CD4-positive, alpha-beta T cell (primary cell): ENCODE results near the gene PGC. TPM values are rescaled to one million over a fixed set of nuclear protein-coding genes. Genes with fewer than 3 reads are reported as not detected.
A peak's percentile ranks its signal among the peaks of the same experiment; 100 is the strongest.

Experiments
- ATAC-seq: fragments of 200-7000 bp; cut with Tn5 transposase; one replicate; pipeline ENCODE4 v1.10.0; 2022; ENCODE audit warnings: mild to moderate bottlenecking; ENCODE audit not compliant: poor library complexity
- CTCF ChIA-PET: fragments of 350-600 bp; sonication (Branson Sonifier 250); formaldehyde crosslinking; loops from one replicate; lab custom pipeline; 2021; ENCODE audit warnings: antibody characterized with exemption, inconsistent platforms; lab: Charles Lee
- POLR2A ChIA-PET: fragments of 350-600 bp; sonication (Branson Sonifier 250); formaldehyde crosslinking; loops from one replicate; lab custom pipeline; 2021; ENCODE audit warnings: antibody characterized with exemption, inconsistent platforms; lab: Charles Lee
- DNase-seq, 14 experiments: peaks; one replicate each; pipeline ENCODE4 v3.0.0-alpha.2; 2013 to 2020; ENCODE audit warnings: mixed read lengths in 2 of 14
- H3K27ac ChIP-seq, 2 donors: one replicate each; pipeline versions ENCODE4 v1.5.1 to v1.7.0; 2013; ENCODE audit warnings: low read length in 2 of 2, low read depth in 1 of 2, mild to moderate bottlenecking in 1 of 2
- H3K27me3 ChIP-seq, 2 experiments: 1 replicate in 1 of 2; 2 replicates in 1 of 2; pipeline versions ENCODE4 v1.6.1 to v1.7.0; 2013; ENCODE audit warnings: low read length in 2 of 2, control low read depth in 1 of 2, mild to moderate bottlenecking in 1 of 2, moderate library complexity in 1 of 2; ENCODE audit not compliant: insufficient read depth in 2 of 2, control insufficient read depth in 1 of 2
- H3K36me3 ChIP-seq: one replicate; pipeline ENCODE4 v1.6.1; 2013; ENCODE audit warnings: low read length, control low read depth; ENCODE audit not compliant: insufficient read depth
- H3K4me1 ChIP-seq: one replicate; pipeline ENCODE4 v1.6.1; 2013; ENCODE audit warnings: low read length, control low read depth; ENCODE audit not compliant: insufficient read depth
- H3K4me3 ChIP-seq: one replicate; pipeline ENCODE4 v1.5.1; 2013; ENCODE audit warnings: mild to moderate bottlenecking, low read length, moderate library complexity
- H3K9me3 ChIP-seq, 2 experiments: 1 replicate in 1 of 2; 2 replicates in 1 of 2; pipeline versions ENCODE4 v1.6.1 to v1.7.0; 2013; ENCODE audit warnings: low read length in 2 of 2, mild to moderate bottlenecking in 2 of 2, control low read depth in 1 of 2, moderate library complexity in 1 of 2; ENCODE audit not compliant: control insufficient read depth in 1 of 2, insufficient read depth in 1 of 2
- H3K27ac Mint-ChIP-seq: one replicate; pipeline ENCODE4 v1.8.0; 2020; ENCODE audit warnings: mixed read lengths
- H3K27me3 Mint-ChIP-seq: one replicate; pipeline ENCODE4 v1.8.0; 2021; ENCODE audit warnings: mixed read lengths
- H3K36me3 Mint-ChIP-seq: one replicate; pipeline ENCODE4 v1.8.0; 2021; ENCODE audit warnings: low read depth, mixed read lengths
- H3K4me1 Mint-ChIP-seq: one replicate; pipeline ENCODE4 v1.8.0; 2021; ENCODE audit warnings: low read depth, mixed read lengths
- H3K4me3 Mint-ChIP-seq: one replicate; pipeline ENCODE4 v1.8.0; 2020; ENCODE audit warnings: mild to moderate bottlenecking, mixed read lengths
- H3K9me3 Mint-ChIP-seq: one replicate; pipeline ENCODE4 v1.8.0; 2020; ENCODE audit warnings: mixed read lengths
- intact Hi-C, 2 experiments: fragments of 100-400 bp; cut with DNase I in 1 of 2; cut with micrococcal nuclease in 1 of 2; formaldehyde crosslinking; loops; one replicate each; pipeline versions ENCODE4 v1.15.1 to v1.9.0; 2023 to 2025; cut with DNase I, micrococcal nuclease
- total RNA-seq, 174 experiments: library from RNA in 2 of 174; stranded (reverse) in 2 of 174; gene quantifications; one replicate each; pipeline ENCODE4 v1.2.3 and lab custom pipeline; 2021 to 2026
- TF ChIP-seq, protein P1 (sequence below): fragments of 200-600 bp; IDR thresholded peaks from one replicate; pipeline ENCODE4 v1.8.0; 2022; ENCODE audit warnings: antibody characterized with exemption, mild to moderate bottlenecking

Gene PGC
- total RNA-seq, 2 experiments from 2014 or later = not detected

DNA sequence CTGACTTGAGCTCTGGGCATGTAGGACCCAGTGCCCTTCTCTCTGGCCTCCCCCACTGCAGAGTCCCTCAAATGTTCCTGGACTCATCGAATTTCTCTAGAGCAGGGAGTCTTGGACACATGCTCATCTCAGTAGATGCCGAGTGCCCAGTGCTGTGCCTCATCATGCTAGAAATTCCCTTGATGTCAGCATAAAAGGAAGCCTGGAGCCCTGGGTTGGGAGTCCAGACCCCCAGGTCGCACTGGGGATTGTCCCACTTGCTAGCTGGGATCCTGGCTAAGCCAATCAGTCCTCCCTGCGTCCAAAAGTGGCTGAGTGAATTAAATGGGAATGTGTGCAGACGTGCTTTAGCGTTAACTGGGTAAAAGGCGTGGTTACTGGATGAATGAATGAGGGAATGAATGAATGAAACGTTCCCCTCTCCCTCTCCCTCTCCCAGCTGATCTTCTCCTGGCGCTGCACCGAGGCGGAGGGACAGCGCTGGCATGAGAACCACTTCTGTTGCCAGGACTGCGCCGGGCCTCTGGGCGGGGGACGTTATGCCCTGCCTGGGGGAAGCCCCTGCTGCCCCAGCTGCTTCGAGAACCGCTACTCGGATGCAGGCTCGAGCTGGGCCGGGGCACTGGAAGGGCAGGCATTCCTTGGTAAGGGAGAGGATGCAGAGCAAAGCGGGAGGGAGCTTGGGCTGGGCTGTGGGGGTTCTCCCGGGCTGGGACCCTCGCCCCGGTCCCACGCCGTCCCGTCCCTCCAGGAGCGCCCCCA lies 38.7 kb upstream of the PGC start:
- Histone ChIP-seq H3K4me1 (peaks cover 30% of the 10 kb centered on the region), H3K9me3 (peaks cover 0 to 1% of the 10 kb centered on the region in 2 experiments), H3K36me3 (peaks cover 21% of the 10 kb centered on the region), H3K27ac (no peak overlapping the region), H3K27me3 (peaks cover 5% of the 10 kb centered on the region in 2 experiments), H3K4me3 (peak overlapping the region; percentile 22)
- intact Hi-C loops = loop anchor here (2.0 to 10.0 kb wide), 7 partner anchors 51 to 1109 kb away; partner anchors contain the start of genes TFEB (in 2 of the 2), UBR2 (in 2 of the 2) and USP49 (in 1 of the 2)
- POLR2A ChIA-PET = interaction anchor here (1.2 to 3.0 kb wide), 15 partner anchors 52 to 1844 kb away, joined by 3 to 41 read pairs (median 9); partner anchors contain the start of genes BYSL, KLC4, MED20 and MRPL2
- peaks cover 5% of the 10 kb centered on the region for H3K27me3 Mint-ChIP-seq
- H3K4me3 Mint-ChIP-seq = peak overlapping the region; percentile 92
- H3K4me1 Mint-ChIP-seq = peaks cover 32% of the 10 kb centered on the region
- peaks cover 31% of the 10 kb centered on the region for H3K36me3 Mint-ChIP-seq
- DNase-seq (peak in 1 of 14 experiments; percentile 38), ATAC-seq (no peak)
- CTCF ChIA-PET = interaction anchor here (0.7 to 2.9 kb wide), 16 partner anchors 8 to 778 kb away, joined by 3 to 75 read pairs (median 12); partner anchors contain the start of genes BYSL, MED20, TAF8 and TFEB
- no peaks in the 10 kb centered on the region for H3K9me3 Mint-ChIP-seq
- TF ChIP-seq, protein P1, sequence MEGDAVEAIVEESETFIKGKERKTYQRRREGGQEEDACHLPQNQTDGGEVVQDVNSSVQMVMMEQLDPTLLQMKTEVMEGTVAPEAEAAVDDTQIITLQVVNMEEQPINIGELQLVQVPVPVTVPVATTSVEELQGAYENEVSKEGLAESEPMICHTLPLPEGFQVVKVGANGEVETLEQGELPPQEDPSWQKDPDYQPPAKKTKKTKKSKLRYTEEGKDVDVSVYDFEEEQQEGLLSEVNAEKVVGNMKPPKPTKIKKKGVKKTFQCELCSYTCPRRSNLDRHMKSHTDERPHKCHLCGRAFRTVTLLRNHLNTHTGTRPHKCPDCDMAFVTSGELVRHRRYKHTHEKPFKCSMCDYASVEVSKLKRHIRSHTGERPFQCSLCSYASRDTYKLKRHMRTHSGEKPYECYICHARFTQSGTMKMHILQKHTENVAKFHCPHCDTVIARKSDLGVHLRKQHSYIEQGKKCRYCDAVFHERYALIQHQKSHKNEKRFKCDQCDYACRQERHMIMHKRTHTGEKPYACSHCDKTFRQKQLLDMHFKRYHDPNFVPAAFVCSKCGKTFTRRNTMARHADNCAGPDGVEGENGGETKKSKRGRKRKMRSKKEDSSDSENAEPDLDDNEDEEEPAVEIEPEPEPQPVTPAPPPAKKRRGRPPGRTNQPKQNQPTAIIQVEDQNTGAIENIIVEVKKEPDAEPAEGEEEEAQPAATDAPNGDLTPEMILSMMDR = no peak
- no peak overlapping the region for H3K27ac Mint-ChIP-seq

DNA sequence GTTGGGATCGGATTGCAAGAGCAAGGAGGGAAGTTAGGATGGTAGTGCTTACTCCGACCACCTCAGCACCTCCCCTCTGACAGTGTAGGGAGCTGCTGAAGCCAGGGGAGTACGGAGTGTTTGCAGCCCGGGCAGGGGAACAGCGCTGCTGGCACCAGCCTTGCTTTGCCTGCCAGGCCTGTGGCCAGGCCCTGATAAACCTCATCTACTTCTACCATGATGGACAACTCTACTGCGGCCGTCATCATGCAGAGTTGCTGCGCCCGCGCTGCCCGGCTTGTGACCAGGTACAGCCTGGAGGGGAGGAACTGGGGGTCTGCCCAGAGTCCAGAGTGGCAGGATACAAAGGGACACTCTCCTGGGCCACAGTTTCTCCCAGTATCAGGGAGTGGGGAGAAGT lies 38.1 kb upstream of the PGC start:
- peak overlapping the region; percentile 92 for H3K4me3 Mint-ChIP-seq
- Histone ChIP-seq H3K27me3 (peaks cover 7 to 8% of the 10 kb centered on the region in 2 experiments), H3K9me3 (peaks cover 0 to 3% of the 10 kb centered on the region in 2 experiments), H3K4me3 (no peak overlapping the region), H3K4me1 (peaks cover 36% of the 10 kb centered on the region), H3K36me3 (peaks cover 15% of the 10 kb centered on the region), H3K27ac (no peak overlapping the region)
- DNase-seq (no peak), ATAC-seq (no peak)
- intact Hi-C loops = loop anchor here (2.0 to 10.0 kb wide), 5 partner anchors 110 to 1110 kb away; partner anchors contain the start of genes UBR2 (in 2 of the 2) and USP49 (in 1 of the 2)
- POLR2A ChIA-PET = interaction anchor here (3.0 kb wide), 1 partner anchor 260 kb away, joined by 34 read pairs; no protein-coding TSS in a partner anchor
- H3K27ac Mint-ChIP-seq = no peak overlapping the region
- H3K9me3 Mint-ChIP-seq = no peaks in the 10 kb centered on the region
- H3K27me3 Mint-ChIP-seq = peaks cover 6% of the 10 kb centered on the region
- TF ChIP-seq, protein P1 = no peak
- H3K4me1 Mint-ChIP-seq = peaks cover 32% of the 10 kb centered on the region
- peaks cover 25% of the 10 kb centered on the region for H3K36me3 Mint-ChIP-seq
- CTCF ChIA-PET = interaction anchor here (0.8 to 2.9 kb wide), 2 partner anchors 261 to 319 kb away, joined by 3 to 75 read pairs; no protein-coding TSS in a partner anchor

DNA sequence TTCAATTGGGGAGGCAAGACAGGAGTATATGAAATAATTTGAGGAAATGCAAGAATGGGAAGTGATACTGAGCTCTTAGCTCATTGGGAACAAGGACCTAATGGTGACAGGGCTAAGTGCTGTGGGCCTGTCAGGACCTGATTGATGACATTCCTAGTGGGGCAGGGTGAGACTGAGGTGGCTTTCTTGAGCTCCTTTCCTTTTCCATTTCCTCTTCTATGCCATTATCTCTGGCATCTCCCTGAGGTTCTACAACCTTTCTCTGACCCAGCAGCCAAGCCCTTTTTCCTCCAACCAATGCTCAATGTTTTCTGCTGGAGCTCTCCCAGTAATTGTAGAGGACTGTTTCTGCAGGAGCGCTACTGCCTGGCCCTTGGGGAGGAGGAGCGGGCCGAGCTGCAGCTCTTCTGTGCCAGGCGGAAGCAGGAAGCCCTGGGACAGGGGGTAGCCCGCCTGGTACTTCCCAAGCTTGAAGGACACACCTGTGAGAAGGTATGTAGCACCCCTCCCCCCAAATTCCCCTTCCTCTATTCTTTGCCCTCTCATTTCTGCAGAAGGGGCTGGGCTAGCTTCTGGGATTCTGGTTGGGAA lies 37.5 kb upstream of the PGC start:
- H3K4me3 Mint-ChIP-seq = peak overlapping the region; percentile 92

More for the DNA sequence above, 37.5 kb upstream of the PGC start:
- H3K9me3 ChIP-seq = peaks cover 0 to 3% of the 10 kb centered on the region in 2 experiments
- TF ChIP-seq, protein P1 = no peak
- Mint-ChIP-seq H3K36me3 (peaks cover 19% of the 10 kb centered on the region), H3K4me1 (peaks cover 32% of the 10 kb centered on the region), H3K27ac (no peak overlapping the region), H3K27me3 (peaks cover 11% of the 10 kb centered on the region), H3K9me3 (no peaks in the 10 kb centered on the region)
- POLR2A ChIA-PET = interaction anchor here (0.7 kb wide), 1 partner anchor 49 kb away, joined by 3 read pairs; the partner anchor contains the start of gene TFEB
- peaks cover 9% of the 10 kb centered on the region for H3K36me3 ChIP-seq
- peaks cover 7 to 8% of the 10 kb centered on the region in 2 experiments for H3K27me3 ChIP-seq
- no peak overlapping the region for H3K27ac ChIP-seq
- ATAC-seq (no peak), DNase-seq (peak in 2 of 14 experiments; percentile 41 to 43)
- CTCF ChIA-PET = interaction anchor here (0.6 to 0.8 kb wide), 3 partner anchors 113 to 320 kb away, joined by 3 to 4 read pairs (median 3); no protein-coding TSS in a partner anchor
- intact Hi-C loops = loop anchor here (2.0 to 10.0 kb wide), 5 partner anchors 110 to 1110 kb away; partner anchors contain the start of genes UBR2 (in 2 of the 2) and USP49 (in 1 of the 2)
- H3K4me1 ChIP-seq = peaks cover 38% of the 10 kb centered on the region
- H3K4me3 ChIP-seq = no peak overlapping the region
